GM12873 (cell line): ENCODE data around the gene MYLIP.

Source experiments
- TF ChIP-seq, protein P1 (sequence below): IDR thresholded peaks from 2 replicates; pipeline ENCODE4 v1.5.1; 2012; ENCODE audit warnings: low read depth, mild to moderate bottlenecking, moderate library complexity, low read length, control low read depth; ENCODE audit not compliant: insufficient read depth; ENCODE audit errors: missing control alignments

MYLIP gene

DNA sequence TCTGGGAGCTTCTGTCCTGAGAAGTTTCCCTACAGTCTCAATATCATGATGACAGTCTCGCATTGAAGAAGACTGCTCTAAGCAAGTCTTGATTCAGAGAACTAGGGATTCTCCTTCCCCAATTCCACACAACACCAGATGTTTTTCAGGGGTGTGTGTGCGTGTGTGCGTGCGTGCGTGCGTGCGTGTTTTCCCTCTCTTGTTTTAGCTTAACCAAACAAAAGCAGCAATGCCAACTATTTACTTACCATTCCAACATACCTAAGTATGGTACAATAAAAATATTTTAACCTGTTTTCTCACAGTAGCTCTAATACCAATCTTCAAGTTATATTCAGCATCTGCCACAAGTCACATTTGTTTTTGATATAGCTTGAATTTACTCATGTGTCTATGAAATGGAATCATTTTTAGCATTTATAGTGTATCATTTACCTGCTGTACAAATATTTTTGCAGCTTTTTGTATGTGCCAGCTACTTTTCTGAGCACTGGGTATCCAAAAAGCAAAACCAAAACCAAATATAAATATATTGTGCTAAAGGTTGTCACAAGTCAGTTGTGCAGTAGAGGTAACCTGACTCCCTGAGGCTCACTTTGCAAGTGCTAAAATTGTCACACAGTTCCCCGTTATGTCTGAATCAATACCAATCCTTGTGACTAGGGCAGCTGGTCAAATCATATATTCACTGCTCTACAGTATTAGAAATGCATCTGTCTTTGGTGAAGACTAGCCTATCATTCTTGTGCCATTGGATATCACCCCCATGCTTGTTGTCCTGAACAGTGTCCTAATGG is 21.7 kb upstream of the MYLIP start:
- TF ChIP-seq, protein P1, sequence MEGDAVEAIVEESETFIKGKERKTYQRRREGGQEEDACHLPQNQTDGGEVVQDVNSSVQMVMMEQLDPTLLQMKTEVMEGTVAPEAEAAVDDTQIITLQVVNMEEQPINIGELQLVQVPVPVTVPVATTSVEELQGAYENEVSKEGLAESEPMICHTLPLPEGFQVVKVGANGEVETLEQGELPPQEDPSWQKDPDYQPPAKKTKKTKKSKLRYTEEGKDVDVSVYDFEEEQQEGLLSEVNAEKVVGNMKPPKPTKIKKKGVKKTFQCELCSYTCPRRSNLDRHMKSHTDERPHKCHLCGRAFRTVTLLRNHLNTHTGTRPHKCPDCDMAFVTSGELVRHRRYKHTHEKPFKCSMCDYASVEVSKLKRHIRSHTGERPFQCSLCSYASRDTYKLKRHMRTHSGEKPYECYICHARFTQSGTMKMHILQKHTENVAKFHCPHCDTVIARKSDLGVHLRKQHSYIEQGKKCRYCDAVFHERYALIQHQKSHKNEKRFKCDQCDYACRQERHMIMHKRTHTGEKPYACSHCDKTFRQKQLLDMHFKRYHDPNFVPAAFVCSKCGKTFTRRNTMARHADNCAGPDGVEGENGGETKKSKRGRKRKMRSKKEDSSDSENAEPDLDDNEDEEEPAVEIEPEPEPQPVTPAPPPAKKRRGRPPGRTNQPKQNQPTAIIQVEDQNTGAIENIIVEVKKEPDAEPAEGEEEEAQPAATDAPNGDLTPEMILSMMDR, result no peak

DNA sequence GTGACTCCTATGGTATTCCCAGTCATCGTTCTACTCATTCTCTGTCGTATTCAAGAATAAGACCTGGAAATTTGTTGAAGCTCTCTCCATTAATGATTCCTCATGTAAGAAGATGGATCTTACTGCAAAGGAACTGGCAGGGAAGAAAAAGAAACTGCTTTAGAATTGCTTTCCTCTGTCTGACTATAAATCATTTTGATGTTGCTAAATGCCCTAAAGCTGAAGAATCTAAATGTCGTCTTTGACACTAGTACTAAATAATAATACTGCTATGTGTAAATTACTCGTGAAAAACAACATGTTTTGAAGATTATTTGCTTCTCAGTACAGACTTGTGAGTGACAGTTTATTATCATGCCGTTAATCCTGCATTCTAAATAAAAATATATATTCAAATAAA is 20.5 kb upstream of the MYLIP start:
- TF ChIP-seq, protein P1, result no peak

DNA sequence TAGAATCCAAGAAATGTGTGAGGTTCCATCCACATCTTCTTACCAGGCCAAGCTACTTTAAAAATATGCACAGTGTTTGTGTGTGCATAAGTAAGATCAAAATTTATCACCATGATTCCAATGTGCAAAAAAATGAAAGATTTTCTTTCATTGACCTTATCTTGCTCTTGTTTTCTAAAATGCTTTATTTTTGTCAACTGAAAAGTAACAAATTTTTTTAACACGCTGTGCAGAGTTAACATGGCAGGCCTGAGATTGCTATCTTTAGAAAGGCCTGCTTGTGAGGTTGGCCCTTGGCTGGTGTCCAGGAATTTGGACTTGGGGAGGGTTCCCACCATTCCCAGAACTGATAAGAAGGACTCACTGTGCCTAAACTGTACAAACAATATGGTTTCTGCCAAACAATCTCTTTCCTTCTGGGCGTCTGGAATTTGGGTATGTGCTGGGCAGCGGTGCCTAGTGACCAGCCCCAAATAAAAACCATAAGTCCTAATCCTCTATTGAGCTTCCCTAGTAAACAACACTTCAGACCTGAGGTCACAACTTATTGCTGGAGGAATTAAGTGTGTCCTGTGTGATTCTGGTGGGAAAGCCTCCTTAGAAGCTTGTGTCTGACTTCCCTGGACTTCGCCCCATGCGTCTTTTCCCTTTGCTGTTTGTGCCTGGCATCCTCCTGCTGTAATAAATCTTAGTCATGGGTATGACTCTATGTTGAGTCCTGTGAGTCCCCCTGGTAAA is 19.8 kb upstream of the MYLIP start:
- TF ChIP-seq, protein P1, result no peak

DNA sequence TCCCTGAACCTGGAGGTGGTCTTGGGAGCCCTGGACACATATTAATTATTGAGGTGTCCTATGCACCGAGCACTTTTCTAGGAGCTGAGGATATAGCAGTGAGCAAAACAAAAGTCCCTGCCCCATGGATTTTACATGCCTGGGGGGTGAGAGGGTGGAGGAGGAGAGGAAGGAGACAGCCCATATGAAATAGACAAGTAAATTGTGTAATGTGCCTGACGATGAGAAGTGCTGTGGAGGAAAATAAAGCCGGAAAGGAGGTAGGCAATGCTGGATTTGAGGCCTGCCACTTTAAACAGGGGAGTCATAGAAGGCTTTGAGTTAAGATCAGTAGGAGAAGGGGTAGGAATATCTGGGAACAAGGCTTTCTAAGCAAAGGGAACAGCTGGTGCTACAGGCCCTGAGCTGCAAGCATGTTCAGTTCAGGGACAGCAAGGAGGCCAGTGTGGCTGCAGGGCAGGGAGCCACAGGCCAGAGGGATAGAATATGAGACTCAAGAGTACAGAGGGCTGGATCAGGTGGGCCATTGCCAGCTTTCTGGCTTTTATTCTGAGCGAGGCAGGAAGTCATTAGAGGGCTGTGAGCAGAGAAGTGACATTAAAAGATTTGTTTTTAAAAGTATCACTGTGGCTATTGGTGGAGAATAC is 19.1 kb upstream of the MYLIP start:
- TF ChIP-seq, protein P1, result no peak

DNA sequence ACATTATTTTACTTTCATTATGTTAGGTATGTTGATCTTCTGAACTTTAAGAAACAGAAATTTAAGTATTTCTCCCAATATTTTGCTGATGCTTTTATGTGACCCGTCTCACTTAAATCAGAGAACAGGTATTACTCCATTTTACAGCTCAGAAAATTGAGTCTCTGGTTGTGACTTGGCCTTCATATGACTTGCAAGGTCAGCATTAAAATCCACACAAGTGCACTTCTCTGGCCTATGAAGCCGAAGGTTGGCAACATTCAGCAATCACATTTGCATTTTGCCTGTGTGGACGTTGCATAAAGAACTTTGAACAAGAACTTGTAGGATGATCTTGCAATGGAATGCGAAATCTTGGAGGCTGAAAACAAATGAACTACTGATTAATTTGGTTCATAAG is 10.1 kb upstream of the MYLIP start:
- TF ChIP-seq, protein P1, result no peak

DNA sequence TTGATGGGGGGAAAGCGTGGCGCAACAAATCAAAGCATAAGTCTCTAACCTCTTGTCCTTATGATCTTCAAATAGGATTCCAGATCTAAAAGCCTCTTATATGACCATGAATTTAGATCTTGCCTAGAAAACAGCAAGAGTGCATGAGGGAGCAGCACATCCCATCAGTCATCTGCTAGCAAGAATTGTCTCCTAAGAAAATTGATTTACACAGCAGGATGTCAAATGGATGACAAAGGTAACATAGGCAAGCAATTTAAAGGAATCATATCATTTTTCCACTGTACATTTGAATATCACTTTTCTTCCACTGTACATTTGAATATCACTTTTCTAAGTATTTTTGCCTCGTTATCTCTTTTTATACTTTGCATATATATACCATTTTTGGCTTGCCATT is 7.5 kb upstream of the MYLIP start:
- TF ChIP-seq, protein P1, result no peak

DNA sequence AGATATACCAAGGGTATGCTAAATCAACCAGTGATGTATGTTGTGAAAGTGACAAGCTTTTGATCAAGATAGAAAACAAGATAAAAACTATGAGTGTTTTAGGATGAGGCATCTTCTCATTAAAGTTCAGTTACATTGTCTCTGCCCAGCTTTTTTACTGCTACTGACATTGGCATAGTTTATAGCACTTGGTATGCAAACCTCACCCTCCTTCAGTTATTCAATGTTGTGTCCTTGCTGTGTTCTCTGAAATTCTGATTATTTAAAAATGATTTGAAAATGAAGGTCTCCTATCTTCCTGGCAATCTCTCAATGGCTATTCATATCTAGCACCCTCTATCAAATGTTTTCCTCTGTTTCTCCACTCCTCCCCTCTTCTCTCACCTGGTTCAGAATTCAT is 6.7 kb upstream of the MYLIP start:
- TF ChIP-seq, protein P1, result no peak
